NCI-H226 (cell line): ENCODE data around the gene LYZL2.
"Not testable (repeated sequence)": the region's sequence is repeated elsewhere in the genome, so short reads cannot be mapped to it uniquely, and the experiment has no call there.

Experiments used
- DNase-seq: peaks from one replicate; pipeline ENCODE4 v3.0.0-alpha.2; 2015

The LYZL2 gene

DNA sequence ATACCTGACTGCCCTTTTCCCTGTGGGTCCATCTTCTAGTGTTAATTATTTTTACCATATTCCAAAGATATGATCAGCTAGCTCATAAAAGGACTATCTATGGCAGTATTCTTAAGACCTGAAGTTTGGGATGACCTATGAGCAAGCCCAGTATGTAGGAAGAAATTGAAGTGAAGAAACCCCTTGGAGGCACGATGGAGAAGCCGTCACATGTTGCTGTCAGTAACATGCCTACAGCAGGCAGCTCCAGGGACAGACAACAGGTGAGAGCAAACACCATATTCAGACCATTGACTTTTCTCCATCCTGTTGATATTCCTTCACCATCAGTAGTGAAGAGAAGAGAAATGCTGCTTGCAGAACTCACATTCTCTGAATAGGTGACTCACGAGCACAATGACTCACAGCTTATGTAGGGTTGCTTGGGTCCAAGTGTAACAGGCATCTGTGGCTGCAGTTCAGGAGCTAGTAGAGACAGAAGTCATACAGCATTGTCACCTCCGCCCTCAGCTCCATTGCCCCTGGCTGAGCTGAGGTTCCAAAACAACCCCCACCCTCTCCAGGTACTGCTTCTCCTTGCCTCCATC, 8.4 kb upstream of the LYZL2 start:
- peak; percentile 62 for DNase-seq

DNA sequence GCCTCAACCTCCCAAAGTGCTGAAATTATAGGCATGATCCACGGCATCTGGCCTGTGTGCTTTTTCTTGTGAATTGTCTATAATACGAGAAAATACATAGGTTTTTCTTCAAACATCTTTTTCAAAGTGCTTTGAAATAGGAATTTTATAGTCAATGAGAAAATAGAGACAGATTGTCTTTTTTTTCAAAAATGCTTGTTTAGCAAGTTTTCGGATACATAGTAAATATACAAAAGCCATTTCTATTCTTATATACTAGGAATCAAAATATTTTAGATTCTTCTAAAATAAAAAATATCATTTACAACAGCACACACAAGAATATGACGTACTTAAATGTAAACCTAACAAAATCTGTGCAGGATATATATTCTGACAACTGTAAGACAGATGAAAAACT, 1.6 kb upstream of the LYZL2 start:
- no peak for DNase-seq

DNA sequence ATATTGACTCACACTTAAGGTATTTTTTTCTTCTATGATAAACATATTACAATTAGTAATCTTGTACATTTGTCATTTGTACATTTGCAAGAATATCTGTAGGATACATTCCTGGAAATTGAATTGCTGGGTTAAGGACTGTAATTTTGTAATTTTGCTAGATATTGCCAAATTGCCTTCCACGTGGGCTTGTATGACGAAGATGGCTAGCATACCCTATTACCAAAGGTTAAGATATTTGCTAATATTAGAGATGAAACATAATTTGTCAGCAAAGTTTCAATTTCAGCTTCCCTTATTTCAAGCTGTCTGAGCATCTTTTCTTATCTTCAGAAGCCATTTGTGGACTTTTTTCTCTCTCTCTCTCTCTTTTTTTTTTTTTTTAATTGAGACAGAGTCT, 1.0 kb upstream of the LYZL2 start:
- no peak for DNase-seq

DNA sequence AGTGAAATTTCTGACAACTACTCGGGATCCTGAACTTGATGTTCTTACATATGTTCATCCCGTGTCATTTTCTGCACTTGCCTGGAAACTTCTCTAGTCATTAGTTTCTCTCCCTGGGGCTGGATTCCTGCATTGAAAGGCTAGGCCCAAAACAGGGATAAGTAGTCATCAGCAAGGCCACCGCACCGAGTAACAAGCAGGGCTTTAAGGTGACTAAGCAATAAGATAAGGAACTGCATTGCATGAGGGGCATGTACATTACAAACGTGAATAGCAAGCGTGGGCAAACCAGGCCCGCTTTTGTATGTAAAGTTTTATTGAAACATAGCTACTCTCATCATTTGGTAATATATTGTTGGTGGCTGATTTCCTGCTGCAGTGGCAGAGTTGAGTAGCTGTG, 977 bp downstream of the LYZL2 start:
- not testable (repeated sequence) for DNase-seq

- not testable (repeated sequence) for DNase-seq
Measured at GRCh38 chr10:30626837-30627236, 2.7 kb downstream of the LYZL2 start.

DNA sequence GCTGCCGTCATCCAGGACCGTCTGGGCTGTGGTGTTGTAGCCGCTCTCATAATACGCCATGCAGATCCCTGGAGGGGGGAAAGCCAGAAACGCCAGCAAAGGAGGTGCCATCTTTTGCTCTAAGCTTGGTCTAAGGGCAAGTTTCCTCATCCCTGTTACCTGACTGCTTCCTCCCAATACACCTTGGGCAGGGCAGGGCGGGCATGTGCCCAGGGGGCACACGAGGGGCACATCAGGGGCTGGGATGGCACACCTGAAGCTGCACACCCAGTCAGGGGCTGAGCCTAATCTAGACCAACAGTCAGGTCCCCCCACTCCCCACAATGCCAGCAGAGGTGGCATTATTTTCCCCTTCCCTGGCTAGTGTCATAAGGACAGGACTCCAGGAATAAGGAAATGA, 3.4 kb downstream of the LYZL2 start:
- not testable (repeated sequence) for DNase-seq

DNA sequence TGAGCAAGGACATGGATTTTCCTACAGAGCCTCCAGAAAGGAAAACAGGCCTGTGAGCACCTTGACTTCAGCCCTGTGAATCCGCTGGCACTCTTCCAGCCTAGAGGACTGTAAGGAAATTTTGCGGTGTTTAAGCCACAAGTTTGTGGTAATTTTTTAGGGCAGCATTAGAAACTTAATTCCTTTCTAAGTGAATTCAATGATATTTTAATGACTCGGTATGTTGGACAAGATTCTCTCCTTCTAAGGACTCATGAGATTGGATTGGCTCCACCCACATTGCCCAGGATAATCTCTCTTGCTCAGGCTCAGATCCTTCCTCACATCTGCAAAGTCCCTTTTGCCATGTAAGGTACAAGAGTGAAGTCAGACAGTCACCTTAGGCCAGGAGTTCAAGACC, 4.5 kb downstream of the LYZL2 start:
- no peak for DNase-seq

GRCh38 chr10:30619966-30620365, 9.6 kb downstream of the LYZL2 start:
- no peak for DNase-seq

GRCh38 chr10:30617070-30617469, 12.5 kb downstream of the LYZL2 start:
- no peak for DNase-seq

DNA sequence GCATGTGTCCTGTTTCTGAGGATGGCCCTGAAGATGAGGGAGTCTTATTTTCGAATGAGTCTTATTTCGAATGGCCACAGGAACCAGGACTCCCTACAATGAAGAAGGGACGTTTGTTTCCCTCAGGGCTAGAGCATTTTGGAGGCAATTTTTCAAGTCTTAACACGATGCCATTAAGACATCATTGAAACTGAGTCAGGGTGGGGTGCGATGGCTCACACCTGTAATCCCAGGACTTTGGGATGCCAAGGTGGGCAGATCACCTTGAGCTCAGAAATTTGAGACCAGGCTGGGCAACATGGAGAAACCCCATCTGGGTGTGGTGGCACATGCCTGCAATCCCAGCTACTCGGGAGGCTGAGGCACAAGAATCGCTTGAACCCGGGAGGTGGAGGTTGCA, 18.5 kb downstream of the LYZL2 start:
- DNase-seq, result not testable (repeated sequence)

DNA sequence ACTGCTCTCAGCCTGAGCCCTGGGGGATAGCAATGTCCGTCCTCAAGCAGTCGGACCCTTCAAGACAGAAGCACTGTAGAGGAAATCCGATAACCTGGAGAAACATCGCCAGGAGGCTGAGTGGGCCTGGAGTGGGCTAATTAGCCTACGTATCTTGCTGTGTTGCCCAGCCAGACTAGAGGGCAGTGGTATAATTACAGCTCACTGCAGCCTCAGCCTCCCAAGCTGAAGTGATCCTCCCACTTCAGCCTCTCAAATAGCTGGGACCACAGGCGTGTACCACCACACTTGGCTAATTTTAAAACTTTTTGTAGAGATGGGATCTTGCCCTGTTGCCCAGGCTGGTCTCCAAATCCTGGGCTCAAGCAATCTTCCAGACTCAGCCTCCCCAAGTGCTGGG, 21.7 kb downstream of the LYZL2 start:
- DNase-seq, result no peak

- DNase-seq, result no peak
Measured at GRCh38 chr10:30606313-30606712, 23.2 kb downstream of the LYZL2 start.

GRCh38 chr10:30605341-30606121, 24.0 kb downstream of the LYZL2 start:
- not testable (repeated sequence) for DNase-seq

- DNase-seq, result no peak
Measured at GRCh38 chr10:30603589-30603988, 26.0 kb downstream of the LYZL2 start.

DNA sequence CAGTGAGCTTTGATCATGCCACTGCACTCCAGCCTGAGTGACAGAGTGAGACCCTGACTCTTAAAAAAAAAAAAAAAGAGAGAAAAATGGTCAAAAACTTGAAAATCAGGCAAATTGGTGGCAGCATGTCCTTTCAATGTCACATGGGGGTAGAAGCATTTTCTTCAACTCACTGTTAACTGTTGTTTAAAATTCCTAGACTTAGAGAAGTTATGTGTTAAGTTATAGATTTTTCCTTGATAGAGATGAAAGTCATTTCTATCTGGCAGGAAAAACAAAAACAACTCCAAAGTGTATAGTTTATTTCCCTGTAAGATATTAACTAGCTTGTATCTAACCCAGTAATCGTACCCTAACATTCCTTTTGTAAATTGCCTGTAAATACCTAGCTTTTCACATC, 26.8 kb downstream of the LYZL2 start:
- DNase-seq, result no peak

DNA sequence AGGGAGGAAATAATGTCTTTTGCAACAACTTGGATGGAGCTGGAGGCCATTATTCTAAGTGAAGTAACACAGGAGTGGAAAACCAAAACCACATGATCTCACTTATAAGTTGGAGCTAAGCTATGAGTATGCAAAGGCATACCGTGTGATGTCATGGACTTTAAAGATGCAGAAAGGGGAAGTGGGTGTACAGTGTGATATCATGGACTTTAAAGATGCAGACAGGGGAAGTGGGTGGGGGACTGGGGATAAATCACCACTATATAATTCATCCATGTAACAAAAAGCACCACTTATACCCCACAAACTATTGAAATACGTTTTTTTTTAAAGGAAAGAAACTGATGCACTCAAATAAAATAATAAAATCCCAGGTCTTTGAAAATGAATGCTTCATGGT, 29.5 kb downstream of the LYZL2 start:
- no peak for DNase-seq

- DNase-seq, result no peak
Measured at GRCh38 chr10:30598105-30598776, 31.3 kb downstream of the LYZL2 start.

- DNase-seq, result not testable (repeated sequence)
Measured at GRCh38 chr10:30597433-30597824, 32.1 kb downstream of the LYZL2 start.

- not testable (repeated sequence) for DNase-seq
Measured at GRCh38 chr10:30596493-30597432, 32.8 kb downstream of the LYZL2 start.

DNA sequence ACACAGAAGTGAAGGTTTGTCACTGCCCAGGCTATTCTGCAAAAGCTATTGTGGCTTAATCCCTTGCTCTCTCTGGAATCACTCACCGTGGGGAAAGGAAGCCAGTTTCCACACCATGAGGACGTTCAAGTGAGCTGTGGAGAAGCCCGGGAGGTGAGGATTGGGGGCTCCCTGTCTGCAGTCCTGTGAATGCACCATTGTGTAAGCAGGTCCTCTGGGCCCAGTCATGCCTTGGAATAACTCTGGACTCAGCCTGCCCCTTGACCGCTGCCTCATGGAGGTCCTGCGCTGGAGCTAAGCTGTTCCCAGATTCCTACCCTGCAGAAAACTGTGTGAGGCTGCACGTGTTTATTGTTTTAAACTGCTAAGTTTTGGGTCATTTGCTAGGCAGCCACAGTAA, 33.5 kb downstream of the LYZL2 start:
- no peak for DNase-seq

DNA sequence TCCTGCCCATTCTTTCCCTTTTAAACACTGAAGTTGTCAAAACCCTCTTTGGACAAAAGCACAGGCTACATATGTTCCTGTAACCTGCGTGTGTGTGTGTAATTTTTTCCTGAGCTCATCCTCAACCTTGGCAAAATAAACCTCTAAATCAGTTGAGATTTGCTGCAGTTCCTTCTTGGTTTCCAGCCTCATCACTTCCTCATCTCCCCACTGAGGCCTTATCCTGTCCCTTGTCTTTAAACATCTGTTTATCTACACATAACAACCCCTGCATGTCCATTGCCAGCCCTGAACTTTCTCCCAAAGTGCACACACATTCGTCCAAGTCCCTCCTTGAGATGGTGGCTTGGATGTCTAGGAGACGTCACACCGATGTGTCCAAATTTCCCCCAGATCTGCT, 35.5 kb downstream of the LYZL2 start:
- no peak for DNase-seq

- not testable (repeated sequence) for DNase-seq
Measured at GRCh38 chr10:30592770-30593169, 36.8 kb downstream of the LYZL2 start.

GRCh38 chr10:30591249-30591670, 38.3 kb downstream of the LYZL2 start:
- DNase-seq, result no peak
